Head of caudate nucleus (tissue), 42 donors: ENCODE results near the gene MORN4.
"Not testable (repeated sequence)": the region's sequence is repeated elsewhere in the genome, so short reads cannot be mapped to it uniquely, and the experiment has no call there.

Source experiments
- DNase-seq, 42 donors: peaks; one replicate each; pipeline versions ENCODE4 v3.0.0 to v3.0.0-alpha.2; 2020 to 2021; ENCODE audit warnings: mixed read lengths in 7 of 42
- intact Hi-C: fragments of 100-400 bp; cut with DNase I; formaldehyde crosslinking; loops from one replicate; pipeline ENCODE4 v1.15.0; 2022

MORN4 gene

GRCh38 chr10:97632949-97633884 is at the start of gene MORN4:
MORN4 (minus strand) TSS chr10:97633500; CDS start chr10:97619653, 13,847 bp downstream.
- intact Hi-C loops = no loop called here
- peak; percentile 93 to 98 (median 96) for DNase-seq

- no peak for DNase-seq
- intact Hi-C loops = loop anchor here (10.0 kb wide), 1 partner anchor 53 kb away; the partner anchor contains the start of gene ZFYVE27
Observed at GRCh38 chr10:97682042-97682441, 48.7 kb upstream of the MORN4 start.

- intact Hi-C loops = no loop called here
- no peak for DNase-seq
Observed at GRCh38 chr10:97679594-97679993, 46.3 kb upstream of the MORN4 start.

- DNase-seq = peak in 30 of 42 donors; percentile 21 to 80 (median 52)
- intact Hi-C loops = no loop called here
Observed at GRCh38 chr10:97676770-97677581, 43.7 kb upstream of the MORN4 start.

GRCh38 chr10:97675222-97675621 is 41.9 kb upstream of the MORN4 start:
- DNase-seq = no peak
- intact Hi-C loops = no loop called here

- DNase-seq = peak in 41 of 42 donors; percentile 35 to 93 (median 72)
- intact Hi-C loops = no loop called here
Observed at GRCh38 chr10:97673736-97674525, 40.6 kb upstream of the MORN4 start.

- intact Hi-C loops = no loop called here
- DNase-seq = no peak
Observed at GRCh38 chr10:97669571-97669970, 36.3 kb upstream of the MORN4 start.

GRCh38 chr10:97667463-97667862 is 34.2 kb upstream of the MORN4 start:
- intact Hi-C loops = no loop called here
- no peak for DNase-seq

GRCh38 chr10:97666992-97667391 is 33.7 kb upstream of the MORN4 start:
- DNase-seq = no peak
- intact Hi-C loops = no loop called here

GRCh38 chr10:97664282-97664850 is 31.1 kb upstream of the MORN4 start:
- intact Hi-C loops = no loop called here
- no peak for DNase-seq

- DNase-seq = no peak
- intact Hi-C loops = no loop called here
Observed at GRCh38 chr10:97659589-97659988, 26.3 kb upstream of the MORN4 start.

GRCh38 chr10:97656777-97657176 is 23.5 kb upstream of the MORN4 start:
- no peak for DNase-seq
- intact Hi-C loops = no loop called here

- no peak for DNase-seq
- intact Hi-C loops = no loop called here
Observed at GRCh38 chr10:97651773-97652172, 18.5 kb upstream of the MORN4 start.

- intact Hi-C loops = no loop called here
- DNase-seq = no peak
Observed at GRCh38 chr10:97650726-97651125, 17.4 kb upstream of the MORN4 start.

GRCh38 chr10:97649405-97649750 is 16.1 kb upstream of the MORN4 start:
- intact Hi-C loops, DNase-seq: not testable (repeated sequence)

- peak in 12 of 42 donors; percentile 11 to 65 (median 34) for DNase-seq
- intact Hi-C loops = no loop called here
Observed at GRCh38 chr10:97648562-97649404, 15.5 kb upstream of the MORN4 start.

- intact Hi-C loops = no loop called here
- no peak for DNase-seq
Observed at GRCh38 chr10:97647556-97647955, 14.3 kb upstream of the MORN4 start.

GRCh38 chr10:97644936-97645335 is 11.6 kb upstream of the MORN4 start:
- intact Hi-C loops = no loop called here
- no peak for DNase-seq
